Transverse colon (tissue), 4 donors: ENCODE measurements around the gene UNC5A. TPM values are rescaled to one million over a fixed set of nuclear protein-coding genes. Genes with fewer than 3 reads are reported as not detected.

Experiments used
- DNase-seq: peaks from one replicate; pipeline ENCODE4 v3.0.0-alpha.2; 2019
- H3K27ac ChIP-seq, 4 donors: fragments of 200-600 bp; sonication (generic); 2 replicates each; pipeline ENCODE4 v1.5.1; 2016 to 2018; ENCODE audit warnings: inconsistent platforms in 4 of 4
- H3K27me3 ChIP-seq: fragments of 200-600 bp; sonication (generic); 2 replicates; pipeline ENCODE4 v1.5.1; 2017; ENCODE audit warnings: inconsistent platforms
- H3K36me3 ChIP-seq, 4 donors: fragments of 200-600 bp; sonication (generic); 2 replicates each; pipeline ENCODE4 v1.5.1; 2017 to 2019; ENCODE audit warnings: inconsistent platforms in 4 of 4
- H3K4me1 ChIP-seq, 4 donors: fragments of 200-600 bp; sonication (generic); 2 replicates each; pipeline ENCODE4 v1.5.1; 2017 to 2020; ENCODE audit warnings: inconsistent platforms in 4 of 4
- H3K4me3 ChIP-seq, 4 donors: fragments of 200-600 bp; sonication (generic); 1 replicate in 1 of 4; 2 replicates in 3 of 4; pipeline versions ENCODE4 v1.5.1 to v1.6.1; 2017 to 2019; ENCODE audit warnings: inconsistent platforms in 4 of 4
- H3K9me3 ChIP-seq, 2 donors: fragments of 200-600 bp; sonication (generic); 2 replicates each; pipeline ENCODE4 v1.5.1; 2017 to 2019; ENCODE audit warnings: inconsistent platforms in 2 of 2
- CTCF ChIP-seq, 5 experiments: fragments of 200-600 bp in 3 of 5; fragments of 450-650 bp in 2 of 5; sonication (generic) in 3 of 5; IDR thresholded peaks; 1 replicate in 2 of 5; 2 replicates in 3 of 5; pipeline ENCODE4 v1.5.1; 2016 to 2017; ENCODE audit warnings: antibody characterized with exemption in 5 of 5, inconsistent platforms in 3 of 5, mild to moderate bottlenecking in 2 of 5, moderate library complexity in 1 of 5
- EP300 ChIP-seq: sonication (generic); formaldehyde crosslinking; IDR thresholded peaks from one replicate; pipeline ENCODE4 v1.6.1; 2017; ENCODE audit warnings: antibody characterized with exemption, low read depth
- POLR2A ChIP-seq: fragments of 450-650 bp; IDR thresholded peaks from one replicate; pipeline ENCODE4 v1.6.1; 2016; ENCODE audit warnings: antibody characterized with exemption, mild to moderate bottlenecking, moderate library complexity
- POLR2AphosphoS5 ChIP-seq, 3 donors: sonication (generic); formaldehyde crosslinking; IDR thresholded peaks; one replicate each; pipeline ENCODE4 v1.6.1; 2016; ENCODE audit warnings: antibody characterized with exemption in 3 of 3
- WGBS, 2 donors: methylation state at CpG; one replicate each; pipeline ENCODE4 v1.1.5; 2018; ENCODE audit warnings: low coverage in 1 of 2; 5-methylcytosine and 5-hydroxymethylcytosine counted together
- in situ Hi-C, 4 donors: fragments of 200-750 bp; cut with MboI; loops; one replicate each; pipeline versions ENCODE4 v1.15.0 to v1.15.1; 2017; ENCODE audit warnings: low sequenced_read_pairs in 3 of 4, low pct_ligation_motif_present in 1 of 4, low pct_unique_long_range_greater_than_20kb in 1 of 4
- intact Hi-C: fragments of 100-400 bp; cut with DNase I; formaldehyde crosslinking; loops from one replicate; pipeline ENCODE4 v1.15.1; 2023; ENCODE audit warnings: low total_unique reads
- total RNA-seq, 4 donors: library from RNA; depleted of rRNA; stranded (reverse); fragments of >200 nt; gene quantifications; one replicate each; pipeline ENCODE4 v1.1.0, GENCODE V29; 2016

Gene UNC5A
- total RNA-seq, 4 donors from 2014 or later: 0.32 TPM; not detected in 3

- intact Hi-C loops (no loop called here), in situ Hi-C loops (no loop called here)
- Histone ChIP-seq H3K27ac (no peak overlapping the region), H3K36me3 (no peaks in the 10 kb centered on the region), H3K4me1 (no peaks in the 10 kb centered on the region), H3K4me3 (no peak overlapping the region), H3K27me3 (peaks cover 66% of the 10 kb centered on the region), H3K9me3 (no peaks in the 10 kb centered on the region)
- no peak for DNase-seq
- 70 to 72% methylated on average over 2 of the region's 2 CpGs for WGBS, 2 donors
- TF ChIP-seq CTCF (IDR thresholded peaks at IDR 0.05) (no peak), POLR2A (no peak), EP300 (no peak), POLR2AphosphoS5 (IDR thresholded peaks at IDR 0.05) (no peak)
These were observed 13.4 kb upstream of the UNC5A start for GRCh38 chr5:176796970-176797369.

- DNase-seq: no peak
- in situ Hi-C loops (no loop called here), intact Hi-C loops (no loop called here)
- H3K4me1 ChIP-seq: no peaks in the 10 kb centered on the region
- H3K9me3 ChIP-seq: no peaks in the 10 kb centered on the region
- TF ChIP-seq POLR2AphosphoS5 (IDR thresholded peaks at IDR 0.05) (no peak), CTCF (IDR thresholded peaks at IDR 0.05) (no peak), POLR2A (no peak), EP300 (no peak)
- no peak overlapping the region for H3K27ac ChIP-seq
- H3K36me3 ChIP-seq: no peaks in the 10 kb centered on the region
- no peak overlapping the region for H3K4me3 ChIP-seq
- WGBS, 2 donors: 39 to 42% methylated on average over 4 to 21 of the region's 21 CpGs
- peaks cover 63% of the 10 kb centered on the region for H3K27me3 ChIP-seq
These were observed 12.8 kb upstream of the UNC5A start for GRCh38 chr5:176797456-176798050.

GRCh38 chr5:176798086-176798876, 12.1 kb upstream of the UNC5A start:
- TF ChIP-seq POLR2A: no peak
- no peak for TF ChIP-seq CTCF (IDR thresholded peaks at IDR 0.05)
- TF ChIP-seq POLR2AphosphoS5 (IDR thresholded peaks at IDR 0.05): no peak
- TF ChIP-seq EP300: no peak
- 71 to 84% methylated on average over 1 to 33 of the region's 33 CpGs for WGBS, 2 donors

GRCh38 chr5:176798949-176799348, 11.4 kb upstream of the UNC5A start:
- peaks cover 59% of the 10 kb centered on the region for H3K27me3 ChIP-seq
- WGBS, 2 donors: 83% methylated on average over 12 of the region's 12 CpGs; no CpG with 5 or more reads in 1 of the 2 donors

More at GRCh38 chr5:176798086-176798876, 12.1 kb upstream of the UNC5A start:
- intact Hi-C loops (no loop called here), in situ Hi-C loops (no loop called here)
- no peaks in the 10 kb centered on the region for H3K36me3 ChIP-seq
- no peak overlapping the region for H3K27ac ChIP-seq
- H3K4me1 ChIP-seq: no peaks in the 10 kb centered on the region
- no peaks in the 10 kb centered on the region for H3K9me3 ChIP-seq
- peaks cover 63% of the 10 kb centered on the region for H3K27me3 ChIP-seq
- no peak overlapping the region for H3K4me3 ChIP-seq
- DNase-seq: no peak

More at GRCh38 chr5:176798949-176799348, 11.4 kb upstream of the UNC5A start:
- H3K27ac ChIP-seq: no peak overlapping the region
- H3K36me3 ChIP-seq: no peaks in the 10 kb centered on the region
- in situ Hi-C loops (no loop called here), intact Hi-C loops (no loop called here)
- H3K9me3 ChIP-seq: no peaks in the 10 kb centered on the region
- H3K4me1 ChIP-seq: no peaks in the 10 kb centered on the region
- TF ChIP-seq POLR2A (no peak), CTCF (IDR thresholded peaks at IDR 0.05) (no peak), POLR2AphosphoS5 (IDR thresholded peaks at IDR 0.05) (no peak), EP300 (no peak)
- H3K4me3 ChIP-seq: no peak overlapping the region
- DNase-seq: no peak
